ENCODE measurements around the gene BBLN.

GRCh38 chr9:128143525-128144238 is 16.4 kb upstream of the BBLN start:
- TF ChIP-seq, protein P1, sequence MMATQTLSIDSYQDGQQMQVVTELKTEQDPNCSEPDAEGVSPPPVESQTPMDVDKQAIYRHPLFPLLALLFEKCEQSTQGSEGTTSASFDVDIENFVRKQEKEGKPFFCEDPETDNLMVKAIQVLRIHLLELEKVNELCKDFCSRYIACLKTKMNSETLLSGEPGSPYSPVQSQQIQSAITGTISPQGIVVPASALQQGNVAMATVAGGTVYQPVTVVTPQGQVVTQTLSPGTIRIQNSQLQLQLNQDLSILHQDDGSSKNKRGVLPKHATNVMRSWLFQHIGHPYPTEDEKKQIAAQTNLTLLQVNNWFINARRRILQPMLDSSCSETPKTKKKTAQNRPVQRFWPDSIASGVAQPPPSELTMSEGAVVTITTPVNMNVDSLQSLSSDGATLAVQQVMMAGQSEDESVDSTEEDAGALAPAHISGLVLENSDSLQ (IDR thresholded peaks at IDR 0.05) = no peak
- no peak for TF ChIP-seq FOXK2 (IDR thresholded peaks at IDR 0.05)
- TF ChIP-seq ZNF384 (IDR thresholded peaks at IDR 0.05) = no peak
- TF ChIP-seq FOXM1 (IDR thresholded peaks at IDR 0.05; ENCODE audit: borderline replicate concordance) = no peak
- no peak for TF ChIP-seq HDGF (IDR thresholded peaks at IDR 0.05; ENCODE audit: borderline replicate concordance)
- TF ChIP-seq LEF1 (IDR thresholded peaks at IDR 0.05; ENCODE audit: borderline replicate concordance) = no peak
- no peak for TF ChIP-seq BHLHE40 (IDR thresholded peaks at IDR 0.05; ENCODE audit: borderline replicate concordance)
- no peak for TF ChIP-seq L3MBTL2 (conservative IDR thresholded peaks at IDR 0.05)
- TF ChIP-seq SP1 (IDR thresholded peaks at IDR 0.05) = no peak
- TF ChIP-seq SUZ12 (IDR thresholded peaks at IDR 0.05) = no peak
